Stomach (tissue), 4 donors: Measurements from ENCODE around the gene GRK3.
"Not testable (repeated sequence)": the region's sequence is repeated elsewhere in the genome, so short reads cannot be mapped to it uniquely, and the experiment has no call there.

Experiments used
- CTCF ChIP-seq, 7 experiments: fragments of 450-650 bp in 4 of 7; fragments of 200-600 bp in 3 of 7; sonication (generic) in 3 of 7; IDR thresholded peaks; one replicate each; pipeline ENCODE4 v1.5.1; 2016 to 2019; ENCODE audit warnings: antibody characterized with exemption in 7 of 7, control low read depth in 2 of 7, mild to moderate bottlenecking in 1 of 7
- POLR2A ChIP-seq, 4 donors: fragments of 450-650 bp; IDR thresholded peaks; one replicate each; pipeline ENCODE4 v1.6.1; 2016; ENCODE audit warnings: antibody characterized with exemption in 4 of 4, control low read depth in 2 of 4, mild to moderate bottlenecking in 1 of 4, moderate library complexity in 1 of 4

DNA sequence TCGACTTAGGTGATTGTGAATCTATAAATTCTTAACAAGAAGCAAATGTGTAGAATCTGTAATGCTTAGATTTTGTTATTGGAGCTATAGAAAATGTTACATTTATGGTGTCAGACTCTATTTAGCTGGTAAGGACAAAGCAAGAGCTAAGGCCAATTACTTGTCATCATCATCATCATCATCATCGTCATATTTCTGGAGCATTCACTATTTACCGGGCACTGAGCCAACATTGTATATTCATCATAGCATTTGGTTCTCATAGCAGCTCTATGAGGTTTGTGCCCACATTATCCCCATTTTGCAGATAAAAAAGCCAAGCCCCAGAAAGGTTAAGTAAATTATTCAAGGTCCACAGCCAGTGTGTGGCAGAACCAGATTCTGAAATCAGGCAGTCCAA, 36.4 kb upstream of the GRK3 start:
- not testable (repeated sequence) for TF ChIP-seq CTCF, POLR2A (IDR thresholded peaks at IDR 0.05)
